ENCODE results near the gene ERCC6L2.

The ERCC6L2 gene

DNA sequence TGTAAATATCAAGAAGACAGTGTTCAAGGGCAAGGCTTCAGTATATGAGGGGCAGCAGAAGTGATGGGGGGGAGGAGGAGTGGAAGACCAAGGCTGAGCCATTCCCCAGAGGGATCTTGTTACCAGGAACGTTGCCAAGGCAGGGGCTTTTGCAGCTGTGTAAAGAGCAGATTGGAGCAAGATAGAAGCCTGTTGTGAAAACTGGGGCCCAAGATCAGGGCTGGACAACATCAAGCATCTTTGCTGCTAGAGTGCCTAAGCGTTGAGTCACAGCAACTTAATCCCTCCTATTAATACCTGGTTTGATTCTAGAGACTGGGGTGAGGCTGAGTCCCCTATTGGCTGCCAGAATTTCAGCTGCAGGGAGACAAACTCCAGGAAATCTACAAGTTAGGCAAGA is 18.4 kb upstream of the ERCC6L2 start:
- no peak overlapping the region for H3K4me3 ChIP-seq (ENCODE audit: low read depth, low read length)
- no peak overlapping the region for H3K27ac ChIP-seq
- TF ChIP-seq, protein P1, sequence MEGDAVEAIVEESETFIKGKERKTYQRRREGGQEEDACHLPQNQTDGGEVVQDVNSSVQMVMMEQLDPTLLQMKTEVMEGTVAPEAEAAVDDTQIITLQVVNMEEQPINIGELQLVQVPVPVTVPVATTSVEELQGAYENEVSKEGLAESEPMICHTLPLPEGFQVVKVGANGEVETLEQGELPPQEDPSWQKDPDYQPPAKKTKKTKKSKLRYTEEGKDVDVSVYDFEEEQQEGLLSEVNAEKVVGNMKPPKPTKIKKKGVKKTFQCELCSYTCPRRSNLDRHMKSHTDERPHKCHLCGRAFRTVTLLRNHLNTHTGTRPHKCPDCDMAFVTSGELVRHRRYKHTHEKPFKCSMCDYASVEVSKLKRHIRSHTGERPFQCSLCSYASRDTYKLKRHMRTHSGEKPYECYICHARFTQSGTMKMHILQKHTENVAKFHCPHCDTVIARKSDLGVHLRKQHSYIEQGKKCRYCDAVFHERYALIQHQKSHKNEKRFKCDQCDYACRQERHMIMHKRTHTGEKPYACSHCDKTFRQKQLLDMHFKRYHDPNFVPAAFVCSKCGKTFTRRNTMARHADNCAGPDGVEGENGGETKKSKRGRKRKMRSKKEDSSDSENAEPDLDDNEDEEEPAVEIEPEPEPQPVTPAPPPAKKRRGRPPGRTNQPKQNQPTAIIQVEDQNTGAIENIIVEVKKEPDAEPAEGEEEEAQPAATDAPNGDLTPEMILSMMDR (IDR thresholded peaks at IDR 0.05; ENCODE audit: low read depth, low read length, missing control alignments), result no peak
- in situ Hi-C loops (cut with HindIII; ENCODE audit: low pct_ligation_motif_present, low sequenced_read_pairs), result no loop called here
- H3K27me3 ChIP-seq (replicated peaks), result no peaks in the 10 kb centered on the region
- DNase-seq, result peak; percentile 68
- no peaks in the 10 kb centered on the region for H3K36me3 ChIP-seq (replicated peaks)

DNA sequence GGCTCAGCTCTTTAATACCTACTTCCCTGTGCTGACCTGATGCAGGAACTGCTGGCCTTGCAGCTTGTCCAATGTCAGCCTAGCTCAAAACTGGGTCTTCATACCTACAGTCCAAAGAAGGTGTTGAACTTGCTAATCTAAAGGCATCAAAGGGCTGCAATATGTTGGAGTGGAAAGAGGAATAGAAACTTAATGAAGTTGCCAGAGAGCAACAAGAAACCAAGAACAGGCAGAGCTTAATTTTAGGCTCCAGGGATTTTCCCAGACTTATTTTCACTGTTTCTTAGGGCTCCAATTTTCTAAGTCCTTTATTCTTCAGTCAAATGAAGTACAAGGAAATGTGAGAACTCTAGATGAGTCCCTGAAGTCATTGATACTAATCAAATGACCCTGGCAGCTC is 17.6 kb upstream of the ERCC6L2 start:
- DNase-seq, result no peak
- H3K4me3 ChIP-seq (ENCODE audit: low read depth, low read length), result no peak overlapping the region
- in situ Hi-C loops (cut with HindIII; ENCODE audit: low pct_ligation_motif_present, low sequenced_read_pairs), result no loop called here
- TF ChIP-seq, protein P1 (IDR thresholded peaks at IDR 0.05; ENCODE audit: low read depth, low read length, missing control alignments), result no peak
- H3K27me3 ChIP-seq (replicated peaks), result no peaks in the 10 kb centered on the region
- H3K36me3 ChIP-seq (replicated peaks), result no peaks in the 10 kb centered on the region
- H3K27ac ChIP-seq, result no peak overlapping the region

GRCh38 chr9:95862343-95862742 is 13.1 kb upstream of the ERCC6L2 start:
- Histone ChIP-seq H3K27ac (no peak overlapping the region), H3K27me3 (replicated peaks) (no peaks in the 10 kb centered on the region), H3K36me3 (replicated peaks) (no peaks in the 10 kb centered on the region), H3K4me3 (ENCODE audit: low read depth, low read length) (no peak overlapping the region)
- TF ChIP-seq, protein P1 (IDR thresholded peaks at IDR 0.05; ENCODE audit: low read depth, low read length, missing control alignments), result no peak
- DNase-seq, result no peak
- in situ Hi-C loops (cut with HindIII; ENCODE audit: low pct_ligation_motif_present, low sequenced_read_pairs), result no loop called here

GRCh38 chr9:95864852-95865580 is 10.5 kb upstream of the ERCC6L2 start:
- Histone ChIP-seq H3K27ac (no peak overlapping the region), H3K36me3 (replicated peaks) (no peaks in the 10 kb centered on the region), H3K27me3 (replicated peaks) (no peaks in the 10 kb centered on the region), H3K4me3 (ENCODE audit: low read depth, low read length) (no peak overlapping the region)
- in situ Hi-C loops (cut with HindIII; ENCODE audit: low pct_ligation_motif_present, low sequenced_read_pairs), result no loop called here
- TF ChIP-seq, protein P1 (IDR thresholded peaks at IDR 0.05; ENCODE audit: low read depth, low read length, missing control alignments), result no peak
- DNase-seq, result no peak

GRCh38 chr9:95870352-95870751 is 5.1 kb upstream of the ERCC6L2 start:
- H3K27me3 ChIP-seq (replicated peaks), result no peaks in the 10 kb centered on the region
- no peaks in the 10 kb centered on the region for H3K36me3 ChIP-seq (replicated peaks)
- DNase-seq, result no peak
- H3K27ac ChIP-seq, result no peak overlapping the region
- TF ChIP-seq, protein P1 (IDR thresholded peaks at IDR 0.05; ENCODE audit: low read depth, low read length, missing control alignments), result no peak
- H3K4me3 ChIP-seq (ENCODE audit: low read depth, low read length), result no peak overlapping the region
- in situ Hi-C loops (cut with HindIII; ENCODE audit: low pct_ligation_motif_present, low sequenced_read_pairs), result no loop called here

GRCh38 chr9:95870906-95871305 is 4.6 kb upstream of the ERCC6L2 start:
- Histone ChIP-seq H3K27me3 (replicated peaks) (no peaks in the 10 kb centered on the region), H3K36me3 (replicated peaks) (no peaks in the 10 kb centered on the region), H3K27ac (no peak overlapping the region), H3K4me3 (ENCODE audit: low read depth, low read length) (no peak overlapping the region)
- TF ChIP-seq, protein P1 (IDR thresholded peaks at IDR 0.05; ENCODE audit: low read depth, low read length, missing control alignments), result no peak
- in situ Hi-C loops (cut with HindIII; ENCODE audit: low pct_ligation_motif_present, low sequenced_read_pairs), result no loop called here
- DNase-seq, result no peak

All from brain microvascular endothelial cell (primary cell).